Upper lobe of right lung (tissue), 1 donor: Measurements from ENCODE around the gene PTGR2. TPM values are rescaled to one million over a fixed set of nuclear protein-coding genes. Genes with fewer than 3 reads are reported as not detected.
"Not testable (repeated sequence)": the region's sequence is repeated elsewhere in the genome, so short reads cannot be mapped to it uniquely, and the experiment has no call there.

Source experiments
- ATAC-seq: fragments of 200-7000 bp; cut with Tn5 transposase; one replicate; pipeline ENCODE4 v1.9.1; 2020; ENCODE audit warnings: mild to moderate bottlenecking, moderate library complexity
- DNase-seq: peaks from one replicate; pipeline ENCODE4 v3.0.0-alpha.2; 2020
- H3K27ac ChIP-seq: fragments of 200-600 bp; one replicate; pipeline ENCODE4 v1.8.0; 2022
- H3K27me3 ChIP-seq: fragments of 200-600 bp; one replicate; pipeline ENCODE4 v1.8.0; 2022; ENCODE audit warnings: mild to moderate bottlenecking
- H3K36me3 ChIP-seq: fragments of 200-600 bp; one replicate; pipeline ENCODE4 v1.8.0; 2022
- H3K4me1 ChIP-seq: fragments of 200-600 bp; one replicate; pipeline ENCODE4 v1.8.0; 2022
- H3K4me3 ChIP-seq: fragments of 200-600 bp; one replicate; pipeline ENCODE4 v1.8.0; 2022; ENCODE audit warnings: mild to moderate bottlenecking
- H3K9me3 ChIP-seq: fragments of 200-600 bp; one replicate; pipeline ENCODE4 v1.8.0; 2022
- CTCF ChIP-seq: fragments of 200-600 bp; IDR thresholded peaks from one replicate; pipeline ENCODE4 v1.8.0; 2022; ENCODE audit warnings: antibody characterized with exemption
- intact Hi-C: fragments of 100-400 bp; cut with DNase I; formaldehyde crosslinking; loops from one replicate; pipeline ENCODE4 v1.11.0; 2022
- total RNA-seq: library from RNA; stranded (reverse); fragmentation: NEBNext Ultra II Directional; extraction: Animal tissue kit (Norgen Biotek cat#: 25700); gene quantifications from one replicate; pipeline ENCODE4 v1.2.1, GENCODE V29; 2021
- donor health status: DM: no; HTN: yes; CAD: no; lungs with severe emphysema.

The PTGR2 gene
- total RNA-seq, 1 donor from 2014 or later = 12.9 TPM

GRCh38 chr14:73833034-73833433, 18.6 kb upstream of the PTGR2 start:
- no peak overlapping the region for H3K4me3 ChIP-seq
- intact Hi-C loops = no loop called here
- H3K36me3 ChIP-seq = no peaks in the 10 kb centered on the region
- H3K9me3 ChIP-seq = no peaks in the 10 kb centered on the region
- DNase-seq (no peak), ATAC-seq (no peak)
- no peak overlapping the region for H3K27ac ChIP-seq
- H3K27me3 ChIP-seq = no peaks in the 10 kb centered on the region
- TF ChIP-seq CTCF = no peak
- no peaks in the 10 kb centered on the region for H3K4me1 ChIP-seq

- no peak for TF ChIP-seq CTCF
- intact Hi-C loops = no loop called here
- ATAC-seq (peak; percentile 50), DNase-seq (no peak)
- Histone ChIP-seq H3K4me3 (no peak overlapping the region), H3K4me1 (no peaks in the 10 kb centered on the region), H3K27ac (no peak overlapping the region), H3K27me3 (no peaks in the 10 kb centered on the region), H3K36me3 (no peaks in the 10 kb centered on the region), H3K9me3 (no peaks in the 10 kb centered on the region)
Observed at GRCh38 chr14:73833530-73834260, 17.9 kb upstream of the PTGR2 start.

GRCh38 chr14:73834261-73834625, 17.4 kb upstream of the PTGR2 start:
- H3K4me3 ChIP-seq = no peak overlapping the region
- no peaks in the 10 kb centered on the region for H3K27me3 ChIP-seq
- TF ChIP-seq CTCF = no peak
- H3K4me1 ChIP-seq = no peaks in the 10 kb centered on the region
- intact Hi-C loops = no loop called here
- DNase-seq = no peak
- no peak for ATAC-seq
- H3K27ac ChIP-seq = no peak overlapping the region
- no peaks in the 10 kb centered on the region for H3K9me3 ChIP-seq
- no peaks in the 10 kb centered on the region for H3K36me3 ChIP-seq

GRCh38 chr14:73838293-73839034, 13.2 kb upstream of the PTGR2 start:
- H3K4me1 ChIP-seq, intact Hi-C loops, H3K4me3 ChIP-seq, H3K36me3 ChIP-seq, H3K27ac ChIP-seq, H3K9me3 ChIP-seq, DNase-seq, ATAC-seq, H3K27me3 ChIP-seq: not testable (repeated sequence)

- ATAC-seq (no peak), DNase-seq (no peak)
- intact Hi-C loops = no loop called here
- H3K4me3 ChIP-seq = no peak overlapping the region
- no peaks in the 10 kb centered on the region for H3K36me3 ChIP-seq
- no peaks in the 10 kb centered on the region for H3K27me3 ChIP-seq
- H3K27ac ChIP-seq = no peak overlapping the region
- no peaks in the 10 kb centered on the region for H3K4me1 ChIP-seq
- TF ChIP-seq CTCF = no peak
- H3K9me3 ChIP-seq = no peaks in the 10 kb centered on the region
Observed at GRCh38 chr14:73842201-73842600, 9.4 kb upstream of the PTGR2 start.

- H3K36me3 ChIP-seq = no peaks in the 10 kb centered on the region
- no peaks in the 10 kb centered on the region for H3K27me3 ChIP-seq
- no peak overlapping the region for H3K4me3 ChIP-seq
- no peak for TF ChIP-seq CTCF
- DNase-seq (no peak), ATAC-seq (no peak)
- H3K27ac ChIP-seq = no peak overlapping the region
- intact Hi-C loops = no loop called here
- H3K4me1 ChIP-seq = no peaks in the 10 kb centered on the region
- no peaks in the 10 kb centered on the region for H3K9me3 ChIP-seq
Observed at GRCh38 chr14:73842851-73843250, 8.8 kb upstream of the PTGR2 start.
